ENCODE results near the gene ITSN1.

ITSN1 gene

DNA sequence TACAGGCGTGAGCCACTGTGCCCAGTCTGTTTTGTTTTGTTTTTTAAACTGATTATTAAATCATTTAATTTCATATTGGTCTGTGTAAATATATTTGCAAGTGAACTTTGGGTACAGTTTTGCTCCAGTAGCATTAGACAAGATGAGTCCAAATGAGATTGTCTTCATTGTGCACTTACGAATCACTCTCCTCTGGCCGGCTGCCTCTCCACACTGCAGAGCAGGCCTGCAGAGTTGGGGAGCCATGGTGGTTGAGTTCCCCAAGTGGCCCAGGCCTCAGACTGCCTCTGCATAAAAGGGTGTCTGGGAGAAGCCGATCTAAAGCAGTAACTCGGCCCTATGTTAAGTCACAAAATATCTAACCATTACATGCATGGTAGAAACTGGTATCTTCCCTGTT, 198.5 kb downstream of the ITSN1 start:
- Mint-ChIP-seq H3K27me3 (peaks cover 0 to 7% of the 10 kb centered on the region in 2 donors), H3K27ac (no peak overlapping the region), H3K9me3 (peaks cover 0 to 4% of the 10 kb centered on the region in 2 donors), H3K36me3 (peaks cover 0 to 1% of the 10 kb centered on the region in 2 donors), H3K4me3 (no peak overlapping the region), H3K4me1 (peaks cover 0 to 1% of the 10 kb centered on the region in 2 donors)
- no peak for DNase-seq
- no peak for ATAC-seq (replicated peaks)

- Mint-ChIP-seq H3K27ac (no peak overlapping the region), H3K4me1 (peaks cover 0 to 1% of the 10 kb centered on the region in 2 donors), H3K27me3 (peaks cover 0 to 13% of the 10 kb centered on the region in 2 donors), H3K9me3 (peaks cover 7 to 11% of the 10 kb centered on the region in 2 donors), H3K36me3 (peaks cover 0 to 8% of the 10 kb centered on the region in 2 donors), H3K4me3 (no peak overlapping the region)
- ATAC-seq (replicated peaks) (no peak), DNase-seq (no peak)
Observed at GRCh38 chr21:33841561-33841960, 199.3 kb downstream of the ITSN1 start.

- ATAC-seq (replicated peaks) (no peak), DNase-seq (no peak)
- Mint-ChIP-seq H3K4me3 (no peak overlapping the region), H3K27me3 (peaks cover 0 to 9% of the 10 kb centered on the region in 2 donors), H3K27ac (no peak overlapping the region), H3K4me1 (peaks cover 1 to 3% of the 10 kb centered on the region in 2 donors), H3K9me3 (peaks cover 8 to 11% of the 10 kb centered on the region in 2 donors), H3K36me3 (peaks cover 0 to 8% of the 10 kb centered on the region in 2 donors)
Observed at GRCh38 chr21:33843216-33843615, 200.9 kb downstream of the ITSN1 start.

DNA sequence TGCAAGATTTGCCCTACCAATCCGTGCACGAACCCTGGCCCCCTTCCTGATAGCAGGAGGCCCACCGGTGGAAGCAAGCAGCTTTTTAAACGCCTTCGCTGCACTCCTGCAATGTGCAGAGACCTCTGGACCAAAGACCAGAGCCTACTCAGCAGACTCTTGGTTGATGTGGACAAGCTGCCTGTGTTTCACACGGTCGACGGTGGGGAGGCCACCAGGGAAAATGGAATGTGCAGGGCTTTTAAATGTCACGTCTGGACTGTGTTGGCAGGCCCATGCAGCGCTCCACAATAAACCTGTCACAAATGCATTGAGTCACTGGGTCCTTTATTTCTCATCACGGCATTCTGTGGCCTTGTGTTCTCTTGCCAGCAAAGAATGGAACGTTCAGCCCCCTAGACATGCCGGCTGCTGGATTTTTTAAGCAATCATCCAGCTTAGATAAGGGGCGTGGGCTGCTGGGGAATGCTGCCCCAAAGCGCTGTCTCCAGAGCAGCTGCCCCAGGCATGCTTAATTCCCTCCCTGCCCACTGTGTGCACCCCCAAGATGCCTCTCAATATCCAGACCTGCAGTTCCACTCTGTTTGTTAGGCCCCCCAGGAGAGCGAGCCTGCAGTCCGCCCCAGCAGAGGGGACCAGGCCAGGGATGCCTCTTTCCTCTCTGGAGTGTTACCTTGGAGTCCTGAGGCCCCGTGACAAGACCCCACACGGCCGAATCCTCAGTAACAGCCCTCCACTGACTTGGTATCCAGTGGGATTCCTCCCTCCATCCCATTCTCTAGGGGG, 202.0 kb downstream of the ITSN1 start:
- no peak for ATAC-seq (replicated peaks)
- DNase-seq: no peak
- H3K27ac Mint-ChIP-seq: no peak overlapping the region
- peaks cover 0 to 16% of the 10 kb centered on the region in 2 donors for H3K27me3 Mint-ChIP-seq
- peaks cover 0 to 8% of the 10 kb centered on the region in 2 donors for H3K36me3 Mint-ChIP-seq
- H3K4me3 Mint-ChIP-seq: no peak overlapping the region
- H3K9me3 Mint-ChIP-seq: peaks cover 8 to 11% of the 10 kb centered on the region in 2 donors
- H3K4me1 Mint-ChIP-seq: peaks cover 7 to 8% of the 10 kb centered on the region in 2 donors

- no peak for ATAC-seq (replicated peaks)
- Mint-ChIP-seq H3K9me3 (peaks cover 8 to 11% of the 10 kb centered on the region in 2 donors), H3K27ac (no peak overlapping the region), H3K4me1 (peaks cover 7 to 8% of the 10 kb centered on the region in 2 donors), H3K27me3 (peaks cover 0 to 16% of the 10 kb centered on the region in 2 donors), H3K4me3 (no peak overlapping the region), H3K36me3 (peaks cover 0 to 8% of the 10 kb centered on the region in 2 donors)
- no peak for DNase-seq
Observed at GRCh38 chr21:33844890-33845205, 202.5 kb downstream of the ITSN1 start.

GRCh38 chr21:33846141-33846540, 203.8 kb downstream of the ITSN1 start:
- no peak overlapping the region for H3K27ac Mint-ChIP-seq
- ATAC-seq (replicated peaks): no peak
- peaks cover 0 to 8% of the 10 kb centered on the region in 2 donors for H3K36me3 Mint-ChIP-seq
- peaks cover 7 to 8% of the 10 kb centered on the region in 2 donors for H3K4me1 Mint-ChIP-seq
- no peak for DNase-seq
- peaks cover 0 to 19% of the 10 kb centered on the region in 2 donors for H3K27me3 Mint-ChIP-seq
- peaks cover 8 to 11% of the 10 kb centered on the region in 2 donors for H3K9me3 Mint-ChIP-seq
- no peak overlapping the region for H3K4me3 Mint-ChIP-seq

DNA sequence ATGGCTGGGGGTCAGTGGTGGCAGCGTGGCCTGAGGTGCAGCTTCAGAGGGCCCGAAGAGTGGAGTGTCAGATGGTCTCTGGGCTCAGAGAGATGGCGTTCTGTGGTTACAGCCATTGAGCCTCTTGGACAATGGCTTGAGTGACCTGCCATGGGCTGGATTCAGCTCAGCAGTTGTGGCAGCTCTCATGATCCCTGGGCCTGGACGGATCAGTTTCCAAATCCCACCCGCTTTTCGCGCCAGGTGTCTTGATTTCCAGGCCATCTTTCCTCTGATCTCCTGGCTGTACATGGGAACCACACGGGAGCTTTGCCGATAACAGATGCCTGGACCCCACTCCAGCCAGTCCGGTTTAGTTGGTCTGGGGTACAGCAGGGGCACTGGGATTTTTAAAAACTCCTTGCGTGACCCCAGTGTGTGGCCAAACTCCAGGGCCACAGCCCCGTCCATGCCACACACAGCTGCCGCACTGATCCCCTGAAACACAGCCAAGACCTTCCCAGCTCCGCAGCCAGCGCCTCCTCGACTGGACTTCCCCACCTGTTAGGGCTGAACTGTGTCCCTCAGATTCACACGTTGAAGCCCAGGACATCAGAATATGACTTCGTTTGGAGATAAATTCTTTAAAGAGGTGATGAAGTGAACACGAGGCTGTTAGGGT, 205.4 kb downstream of the ITSN1 start:
- H3K4me1 Mint-ChIP-seq: peaks cover 7 to 8% of the 10 kb centered on the region in 2 donors
- no peak for ATAC-seq (replicated peaks)
- peaks cover 0 to 19% of the 10 kb centered on the region in 2 donors for H3K27me3 Mint-ChIP-seq
- no peak for DNase-seq
- peaks cover 8 to 11% of the 10 kb centered on the region in 2 donors for H3K9me3 Mint-ChIP-seq
- H3K27ac Mint-ChIP-seq: no peak overlapping the region
- no peak overlapping the region for H3K4me3 Mint-ChIP-seq
- H3K36me3 Mint-ChIP-seq: peaks cover 0 to 8% of the 10 kb centered on the region in 2 donors

DNA sequence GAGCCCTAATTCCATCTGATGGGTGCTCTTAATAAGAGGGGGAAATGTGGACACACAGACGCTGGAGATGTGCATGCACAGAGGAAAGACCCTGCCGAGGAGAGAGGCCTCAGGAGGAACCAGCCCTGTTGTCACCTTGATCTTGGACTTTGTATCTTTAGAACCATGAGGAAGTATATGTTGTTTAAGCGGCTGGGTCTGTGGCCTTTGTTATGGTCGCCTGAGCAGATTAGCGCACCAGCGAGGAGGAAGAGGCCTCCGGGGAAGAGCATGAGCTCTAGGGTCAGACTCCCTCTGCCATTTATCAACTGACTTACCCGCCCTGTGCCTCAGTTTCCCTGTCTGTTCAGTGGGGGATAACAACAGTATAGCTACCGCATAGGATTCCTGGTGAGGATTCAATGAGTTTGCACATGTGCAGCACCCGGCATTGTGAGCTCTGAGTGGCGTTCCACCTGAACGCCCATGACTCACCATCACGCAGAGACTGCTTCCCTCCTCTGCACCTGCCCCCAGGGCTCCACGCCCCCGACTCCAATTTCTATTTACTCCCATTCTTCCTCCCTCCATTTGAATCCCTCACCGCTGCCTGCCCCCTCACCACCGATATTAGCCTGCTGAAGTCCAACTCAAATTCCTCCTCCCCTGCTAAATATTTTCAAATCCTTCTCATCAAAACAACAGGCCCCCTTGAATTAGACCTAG, 206.1 kb downstream of the ITSN1 start:
- DNase-seq: no peak
- H3K27me3 Mint-ChIP-seq: peaks cover 0 to 23% of the 10 kb centered on the region in 2 donors
- ATAC-seq (replicated peaks): peak; percentile 49 to 61
- peaks cover 7 to 8% of the 10 kb centered on the region in 2 donors for H3K4me1 Mint-ChIP-seq
- peak overlapping the region; percentile 27 for H3K27ac Mint-ChIP-seq
- no peak overlapping the region for H3K4me3 Mint-ChIP-seq
- peaks cover 8 to 11% of the 10 kb centered on the region in 2 donors for H3K9me3 Mint-ChIP-seq
- H3K36me3 Mint-ChIP-seq: peaks cover 0 to 8% of the 10 kb centered on the region in 2 donors

GRCh38 chr21:33849834-33850233, 207.5 kb downstream of the ITSN1 start:
- Mint-ChIP-seq H3K9me3 (peaks cover 8 to 11% of the 10 kb centered on the region in 2 donors), H3K36me3 (peaks cover 0 to 8% of the 10 kb centered on the region in 2 donors), H3K4me3 (no peak overlapping the region), H3K27ac (no peak overlapping the region), H3K27me3 (peaks cover 0 to 26% of the 10 kb centered on the region in 2 donors), H3K4me1 (peaks cover 7 to 8% of the 10 kb centered on the region in 2 donors)
- DNase-seq: no peak
- ATAC-seq (replicated peaks): no peak

DNA sequence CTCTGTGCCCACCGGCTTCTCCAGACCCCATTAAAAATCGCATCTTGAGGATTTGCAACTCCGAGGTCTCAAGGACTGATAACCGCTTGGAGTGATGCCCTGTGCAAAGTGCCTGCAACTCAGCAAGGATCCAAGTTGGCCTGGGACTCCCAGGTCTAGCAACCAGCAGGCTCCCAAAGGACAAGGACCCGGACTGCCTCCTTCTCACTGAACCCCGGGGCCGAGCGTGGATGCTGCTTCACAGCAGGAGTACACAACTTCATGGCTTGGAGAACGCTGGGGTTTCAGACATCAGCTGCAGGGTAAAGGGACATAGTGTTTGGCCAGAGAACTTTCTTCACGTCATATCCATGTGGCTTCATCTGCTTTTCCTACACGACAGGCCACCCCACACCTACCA, 208.1 kb downstream of the ITSN1 start:
- Mint-ChIP-seq H3K27me3 (peaks cover 0 to 25% of the 10 kb centered on the region in 2 donors), H3K4me3 (no peak overlapping the region), H3K36me3 (peaks cover 0 to 8% of the 10 kb centered on the region in 2 donors), H3K4me1 (peaks cover 7 to 8% of the 10 kb centered on the region in 2 donors), H3K9me3 (peaks cover 8 to 10% of the 10 kb centered on the region in 2 donors), H3K27ac (no peak overlapping the region)
- DNase-seq: no peak
- ATAC-seq (replicated peaks): no peak

DNA sequence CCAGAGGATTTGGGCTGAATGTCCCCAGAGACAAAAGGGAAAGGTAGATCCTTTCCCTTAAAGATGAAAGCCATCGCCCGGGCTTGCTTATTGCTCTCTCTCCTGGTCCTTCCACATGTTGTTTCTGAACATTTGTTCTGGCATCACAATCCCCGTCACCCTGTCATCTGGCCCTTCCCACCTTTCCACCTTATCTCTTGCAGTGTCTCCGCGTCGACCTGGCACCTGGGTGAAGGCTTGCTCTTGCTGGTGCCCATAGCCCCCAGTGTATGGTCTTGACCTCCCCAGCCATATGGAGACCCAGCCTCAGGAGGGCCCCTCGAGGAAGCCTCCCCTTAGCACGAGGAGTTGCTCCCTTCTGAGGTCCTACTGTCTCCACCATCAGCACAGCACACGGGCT, 208.7 kb downstream of the ITSN1 start:
- no peak for ATAC-seq (replicated peaks)
- Mint-ChIP-seq H3K4me1 (peaks cover 7 to 8% of the 10 kb centered on the region in 2 donors), H3K36me3 (peaks cover 0 to 5% of the 10 kb centered on the region in 2 donors), H3K27ac (no peak overlapping the region), H3K27me3 (peaks cover 0 to 20% of the 10 kb centered on the region in 2 donors), H3K4me3 (no peak overlapping the region), H3K9me3 (peaks cover 5 to 6% of the 10 kb centered on the region in 2 donors)
- no peak for DNase-seq

DNA sequence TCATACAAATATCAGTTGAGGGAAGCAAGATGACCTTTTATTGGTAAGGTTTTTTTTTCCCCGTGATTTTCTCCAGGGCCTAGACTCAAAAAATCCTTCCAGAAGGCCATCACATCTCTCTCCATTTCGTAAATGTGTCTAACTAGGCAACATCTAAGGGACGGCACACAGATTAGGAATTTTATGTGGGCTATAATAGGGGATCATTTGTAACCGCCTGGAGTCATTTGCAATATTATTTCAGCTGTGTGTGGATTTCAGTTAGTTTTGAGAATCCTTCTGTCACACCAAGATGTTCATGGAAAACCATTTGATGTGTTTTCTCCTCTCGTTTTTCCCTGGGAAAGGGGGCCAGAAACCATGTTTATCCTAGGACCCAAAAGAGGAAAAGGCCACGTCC, 210.2 kb downstream of the ITSN1 start:
- Mint-ChIP-seq H3K9me3 (no peaks in the 10 kb centered on the region), H3K4me3 (no peak overlapping the region), H3K27me3 (peaks cover 0 to 17% of the 10 kb centered on the region in 2 donors), H3K36me3 (no peaks in the 10 kb centered on the region), H3K27ac (no peak overlapping the region), H3K4me1 (peaks cover 7 to 8% of the 10 kb centered on the region in 2 donors)
- no peak for DNase-seq
- no peak for ATAC-seq (replicated peaks)

- DNase-seq (no peak), ATAC-seq (replicated peaks) (no peak)
- H3K27ac Mint-ChIP-seq: no peak overlapping the region
- H3K9me3 Mint-ChIP-seq: no peaks in the 10 kb centered on the region
- H3K4me1 Mint-ChIP-seq: no peaks in the 10 kb centered on the region
- no peaks in the 10 kb centered on the region for H3K36me3 Mint-ChIP-seq
- no peak overlapping the region for H3K4me3 Mint-ChIP-seq
- H3K27me3 Mint-ChIP-seq: peaks cover 0 to 10% of the 10 kb centered on the region in 2 donors
Observed at GRCh38 chr21:33854604-33855003, 212.3 kb downstream of the ITSN1 start.

DNA sequence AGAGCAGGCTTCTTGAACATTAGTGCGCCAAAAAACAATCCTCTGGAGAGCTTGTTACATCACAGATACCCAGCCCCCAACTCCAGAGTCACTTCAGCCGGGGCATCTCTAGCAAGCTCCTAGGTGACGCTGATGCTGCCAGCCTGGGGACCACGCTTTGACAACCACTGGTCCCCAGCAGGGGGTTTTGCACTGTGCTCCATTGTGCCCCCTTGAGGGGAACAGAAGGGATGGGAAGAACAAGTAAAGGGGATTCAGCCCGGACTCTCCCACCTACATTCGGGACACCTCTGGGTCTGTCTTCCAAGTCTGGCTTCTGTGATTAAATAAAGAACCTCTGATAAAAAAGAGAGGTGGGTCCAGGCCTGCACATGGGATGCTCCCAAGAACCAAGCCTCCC, 212.9 kb downstream of the ITSN1 start:
- ATAC-seq (replicated peaks): no peak
- no peaks in the 10 kb centered on the region for H3K4me1 Mint-ChIP-seq

More for the DNA sequence above, 212.9 kb downstream of the ITSN1 start:
- no peak for DNase-seq
- H3K4me3 Mint-ChIP-seq: no peak overlapping the region
- H3K36me3 Mint-ChIP-seq: no peaks in the 10 kb centered on the region
- no peaks in the 10 kb centered on the region for H3K9me3 Mint-ChIP-seq
- no peak overlapping the region for H3K27ac Mint-ChIP-seq
- H3K27me3 Mint-ChIP-seq: peaks cover 0 to 10% of the 10 kb centered on the region in 2 donors

Data from stimulated activated naive B cell treated with anti-CD40 and anti-IgM and Interleukin-4, amounts not matched to agents 10 μg/mL and 1 μg/mL and 100 μg/mL, for 72 hours (primary cell).